ENCODE measurements around the gene LPCAT4.
"Not testable (repeated sequence)": the region's sequence is repeated elsewhere in the genome, so short reads cannot be mapped to it uniquely, and the experiment has no call there.

Gene LPCAT4

GRCh38 chr15:34376856-34377255 is 9.9 kb upstream of the LPCAT4 start:
- no peaks in the 10 kb centered on the region for H3K27me3 ChIP-seq
- H3K27ac ChIP-seq: no peak overlapping the region
- H3K4me1 ChIP-seq: no peaks in the 10 kb centered on the region
- no peak overlapping the region for H3K9ac ChIP-seq
- H3K4me3 ChIP-seq: no peak overlapping the region
- no peak for TF ChIP-seq Cebpa-rat (IDR thresholded peaks at IDR 0.05)
- no peaks in the 10 kb centered on the region for H3K9me3 ChIP-seq (replicated peaks in 1 of 11)
- H3K4me2 ChIP-seq: no peak overlapping the region
- H3K36me3 ChIP-seq: peaks cover 0 to 10% (median 0%) of the 10 kb centered on the region in 11 experiments; a peak in 2 of 22 replicates
- H4K20me1 ChIP-seq: no peaks in the 10 kb centered on the region

- not testable (repeated sequence) for H3K4me3 ChIP-seq; H3K9me3 ChIP-seq (replicated peaks in 1 of 11); H3K27ac ChIP-seq; H3K4me2 ChIP-seq; H3K36me3 ChIP-seq; H4K20me1 ChIP-seq; H3K4me1 ChIP-seq; H3K27me3 ChIP-seq; H3K9ac ChIP-seq
Observed at GRCh38 chr15:34375541-34375940, 8.5 kb upstream of the LPCAT4 start.

GRCh38 chr15:34374816-34375215 is 7.8 kb upstream of the LPCAT4 start:
- H3K36me3 ChIP-seq: peaks cover 0 to 10% (median 0%) of the 10 kb centered on the region in 11 experiments; a peak in 2 of 22 replicates
- H3K27me3 ChIP-seq: no peaks in the 10 kb centered on the region
- no peak overlapping the region for H3K27ac ChIP-seq
- H4K20me1 ChIP-seq: no peaks in the 10 kb centered on the region
- no peak overlapping the region for H3K9ac ChIP-seq
- H3K9me3 ChIP-seq (replicated peaks in 1 of 11): no peaks in the 10 kb centered on the region; a peak in 1 of 22 replicates
- H3K4me1 ChIP-seq: peaks cover 0 to 9% (median 8%) of the 10 kb centered on the region in 10 experiments; a peak in 12 of 20 replicates
- H3K4me2 ChIP-seq: no peak overlapping the region
- no peak for TF ChIP-seq Cebpa-rat (IDR thresholded peaks at IDR 0.05)
- H3K4me3 ChIP-seq: no peak overlapping the region

GRCh38 chr15:34373951-34374350 is 7.0 kb upstream of the LPCAT4 start:
- TF ChIP-seq Cebpa-rat (IDR thresholded peaks at IDR 0.05): no peak
- H3K9me3 ChIP-seq (replicated peaks in 1 of 11): no peaks in the 10 kb centered on the region; a peak in 1 of 22 replicates
- H3K4me1 ChIP-seq: peaks cover 0 to 18% (median 13%) of the 10 kb centered on the region in 10 experiments; a peak in 16 of 20 replicates
- no peak overlapping the region for H3K4me3 ChIP-seq
- no peak overlapping the region for H3K27ac ChIP-seq
- H3K27me3 ChIP-seq: no peaks in the 10 kb centered on the region
- no peaks in the 10 kb centered on the region for H4K20me1 ChIP-seq
- H3K36me3 ChIP-seq: peaks cover 0 to 10% (median 0%) of the 10 kb centered on the region in 11 experiments; a peak in 2 of 22 replicates
- H3K9ac ChIP-seq: no peak overlapping the region
- no peak overlapping the region for H3K4me2 ChIP-seq

GRCh38 chr15:34370643-34371042 is 3.6 kb upstream of the LPCAT4 start:
- peaks cover 0 to 10% (median 0%) of the 10 kb centered on the region in 11 experiments; a peak in 2 of 22 replicates for H3K36me3 ChIP-seq
- peaks cover 16 to 34% (median 30%) of the 10 kb centered on the region in 10 experiments for H3K4me1 ChIP-seq
- H3K4me2 ChIP-seq: peak overlapping the region in 6 of 11 experiments; percentile 4 to 45 (median 20); a peak in 8 of 22 replicates
- no peak overlapping the region for H3K27ac ChIP-seq
- TF ChIP-seq Cebpa-rat (IDR thresholded peaks at IDR 0.05): no peak
- H3K9ac ChIP-seq: no peak overlapping the region
- H4K20me1 ChIP-seq: peaks cover 0 to 7% (median 6%) of the 10 kb centered on the region in 11 experiments; a peak in 15 of 22 replicates
- no peak overlapping the region for H3K4me3 ChIP-seq
- no peaks in the 10 kb centered on the region; a peak in 1 of 22 replicates for H3K9me3 ChIP-seq (replicated peaks in 1 of 11)
- no peaks in the 10 kb centered on the region for H3K27me3 ChIP-seq

- Histone ChIP-seq H3K9ac (no peak overlapping the region), H3K4me2 (peak overlapping the region in 6 of 11 experiments; percentile 4 to 45 (median 20); a peak in 10 of 22 replicates), H4K20me1 (peaks cover 0 to 12% (median 11%) of the 10 kb centered on the region in 11 experiments; a peak in 15 of 22 replicates), H3K4me1 (peaks cover 21 to 39% (median 35%) of the 10 kb centered on the region in 10 experiments), H3K9me3 (replicated peaks in 1 of 11) (no peaks in the 10 kb centered on the region; a peak in 1 of 22 replicates), H3K27me3 (no peaks in the 10 kb centered on the region), H3K36me3 (peaks cover 0 to 10% (median 0%) of the 10 kb centered on the region in 11 experiments; a peak in 2 of 22 replicates), H3K27ac (no peak overlapping the region), H3K4me3 (no peak overlapping the region)
- TF ChIP-seq Cebpa-rat (IDR thresholded peaks at IDR 0.05): no peak
Observed at GRCh38 chr15:34370129-34370528, 3.1 kb upstream of the LPCAT4 start.

- H3K27ac ChIP-seq: peak overlapping the region in 9 of 11 experiments; percentile 27 to 97 (median 94); a peak in 16 of 22 replicates
- no peak for TF ChIP-seq Cebpa-rat (IDR thresholded peaks at IDR 0.05)
Observed at GRCh38 chr15:34366271-34367065, 528 bp downstream of the LPCAT4 start.

GRCh38 chr15:34365836-34366235 is 1.2 kb downstream of the LPCAT4 start:
- H3K4me3 ChIP-seq: peak overlapping the region; percentile 71 to 93 (median 82)
- H3K4me2 ChIP-seq: peak overlapping the region; percentile 83 to 99 (median 97)
- H4K20me1 ChIP-seq: peaks cover 0 to 28% (median 15%) of the 10 kb centered on the region in 11 experiments; a peak in 15 of 22 replicates
- no peaks in the 10 kb centered on the region for H3K9me3 ChIP-seq (replicated peaks in 1 of 11)
- H3K27ac ChIP-seq: peak overlapping the region in 9 of 11 experiments; percentile 27 to 97 (median 60); a peak in 15 of 22 replicates
- no peak for TF ChIP-seq Cebpa-rat (IDR thresholded peaks at IDR 0.05)
- no peaks in the 10 kb centered on the region for H3K27me3 ChIP-seq
- peak overlapping the region; percentile 57 to 98 (median 88); a peak in 21 of 22 replicates for H3K9ac ChIP-seq
- H3K36me3 ChIP-seq: peaks cover 21 to 38% (median 29%) of the 10 kb centered on the region in 11 experiments
- peaks cover 43 to 72% (median 64%) of the 10 kb centered on the region in 10 experiments for H3K4me1 ChIP-seq

More at GRCh38 chr15:34366271-34367065, 528 bp downstream of the LPCAT4 start:
- Histone ChIP-seq H3K9ac (peak overlapping the region; percentile 57 to 98 (median 92); a peak in 21 of 22 replicates), H3K27me3 (no peaks in the 10 kb centered on the region), H3K4me2 (peak overlapping the region; percentile 83 to 99 (median 97)), H3K4me1 (peaks cover 43 to 72% (median 64%) of the 10 kb centered on the region in 10 experiments), H3K36me3 (peaks cover 15 to 32% (median 23%) of the 10 kb centered on the region in 11 experiments), H3K4me3 (peak overlapping the region; percentile 71 to 93 (median 82)), H3K9me3 (replicated peaks in 1 of 11) (no peaks in the 10 kb centered on the region), H4K20me1 (peaks cover 0 to 28% (median 15%) of the 10 kb centered on the region in 11 experiments; a peak in 15 of 22 replicates)
